Fibroblast of gingiva (primary cell): ENCODE data around the gene CCL26.
"Not testable (repeated sequence)": the region's sequence is repeated elsewhere in the genome, so short reads cannot be mapped to it uniquely, and the experiment has no call there.

ENCODE experiments used
- DNase-seq: peaks from one replicate; pipeline ENCODE4 v3.0.0-alpha.2; 2011; ENCODE audit warnings: low read depth

Gene CCL26

GRCh38 chr7:75738975-75739795 lies 32.8 kb downstream of the CCL26 start:
- DNase-seq, result peak; percentile 99

DNA sequence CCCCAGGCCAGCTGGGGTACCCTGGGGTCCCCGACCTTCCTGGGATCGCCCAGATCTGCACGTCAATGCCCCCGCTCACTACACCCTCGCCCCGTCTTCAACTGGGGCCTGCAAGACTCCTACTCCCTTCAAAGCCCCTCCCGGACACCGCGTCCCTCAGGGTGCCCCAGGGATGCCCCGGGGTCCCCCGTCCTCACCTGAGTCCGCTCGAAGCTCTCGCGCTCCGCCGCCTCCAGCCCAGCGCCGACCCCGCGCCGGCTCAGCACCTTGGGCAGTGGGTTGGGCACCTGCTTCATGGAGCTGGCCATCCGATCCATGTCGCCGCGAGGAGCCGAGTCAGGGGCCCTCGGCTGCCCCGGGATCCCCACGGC lies 33.4 kb downstream of the CCL26 start, which contains the start of gene HIP1:
HIP1 (minus strand) TSS at position 338 of the 371 bp plus-strand sequence; CDS start at position 317, 21 bp downstream.
- DNase-seq, result no peak

DNA sequence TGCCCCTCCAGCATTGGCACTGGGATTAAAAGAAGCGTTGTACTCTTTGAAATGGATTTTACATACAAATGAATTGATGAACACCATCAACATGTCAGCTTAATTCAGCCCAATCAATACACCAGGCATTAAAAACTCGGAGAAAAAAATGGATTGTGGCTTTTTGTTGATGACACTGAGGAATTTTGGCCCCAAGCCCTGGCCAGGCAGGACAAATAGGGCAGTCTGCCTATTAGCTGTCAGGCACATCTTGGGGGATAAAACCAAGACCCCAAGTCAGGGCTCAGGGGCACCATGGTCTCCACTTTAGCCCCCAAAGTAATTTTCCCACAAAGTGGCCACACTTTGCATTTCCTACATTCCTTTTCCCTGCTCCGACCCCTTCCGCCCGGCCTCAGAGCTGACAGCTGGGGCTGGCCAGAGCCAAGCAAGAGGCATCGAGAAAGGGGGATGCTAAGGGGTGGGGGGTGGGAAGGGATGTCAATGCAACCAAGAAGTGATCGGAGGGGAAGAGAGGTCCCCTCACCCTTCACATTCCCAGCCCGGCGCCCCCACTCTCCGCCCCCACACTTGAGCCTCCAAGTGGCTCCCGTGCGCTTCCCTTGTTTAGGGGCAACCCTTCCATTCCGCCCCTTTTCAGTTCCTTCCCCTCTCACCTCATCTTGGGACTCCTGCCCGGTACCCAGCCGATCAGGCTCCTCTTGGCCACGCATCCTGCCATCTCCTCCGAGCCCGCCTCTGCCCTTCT lies 34.0 kb downstream of the CCL26 start:
- no peak for DNase-seq

- DNase-seq, result no peak
Observed at GRCh38 chr7:75735581-75736350, 36.2 kb downstream of the CCL26 start.

GRCh38 chr7:75734586-75735458 lies 37.2 kb downstream of the CCL26 start:
- no peak for DNase-seq

- peak; percentile 80 for DNase-seq
Observed at GRCh38 chr7:75732764-75733630, 39.0 kb downstream of the CCL26 start.

GRCh38 chr7:75732016-75732521 lies 39.9 kb downstream of the CCL26 start:
- DNase-seq, result no peak

GRCh38 chr7:75729851-75730274 lies 42.1 kb downstream of the CCL26 start:
- no peak for DNase-seq

DNA sequence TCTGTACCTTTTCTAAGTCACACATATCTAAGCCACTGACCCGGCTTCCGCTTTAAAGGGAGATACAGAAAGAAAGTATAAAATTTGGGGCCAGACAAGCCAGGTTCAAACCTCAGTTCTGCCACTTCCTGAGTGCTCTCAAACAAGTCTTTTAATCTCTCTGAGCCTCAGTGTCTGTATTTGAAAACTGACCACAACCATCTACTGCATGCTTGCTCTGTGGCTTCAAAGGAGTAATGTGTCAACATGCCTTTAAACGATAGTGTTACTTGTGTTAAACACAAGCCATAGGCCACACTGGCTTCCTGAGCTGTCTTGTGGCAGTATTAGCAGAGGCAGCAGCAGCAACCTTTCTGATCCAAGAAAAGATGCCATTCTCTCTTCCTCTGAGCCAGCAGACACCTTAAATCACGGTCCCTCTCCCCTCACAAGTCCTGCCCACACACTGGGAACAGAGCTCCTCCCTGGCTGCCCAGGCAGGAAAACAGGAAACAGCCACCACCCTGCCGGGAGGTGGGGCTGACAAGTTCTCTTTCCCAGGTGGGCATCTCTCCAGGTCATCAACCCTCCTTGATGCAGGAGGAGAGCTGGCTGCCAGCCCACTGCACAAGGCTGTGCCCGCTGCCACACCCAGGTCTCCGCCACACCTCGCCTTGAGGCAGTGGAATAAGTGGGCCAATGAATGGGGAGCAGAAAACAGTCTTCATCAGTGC lies 44.0 kb downstream of the CCL26 start:
- DNase-seq, result no peak

DNA sequence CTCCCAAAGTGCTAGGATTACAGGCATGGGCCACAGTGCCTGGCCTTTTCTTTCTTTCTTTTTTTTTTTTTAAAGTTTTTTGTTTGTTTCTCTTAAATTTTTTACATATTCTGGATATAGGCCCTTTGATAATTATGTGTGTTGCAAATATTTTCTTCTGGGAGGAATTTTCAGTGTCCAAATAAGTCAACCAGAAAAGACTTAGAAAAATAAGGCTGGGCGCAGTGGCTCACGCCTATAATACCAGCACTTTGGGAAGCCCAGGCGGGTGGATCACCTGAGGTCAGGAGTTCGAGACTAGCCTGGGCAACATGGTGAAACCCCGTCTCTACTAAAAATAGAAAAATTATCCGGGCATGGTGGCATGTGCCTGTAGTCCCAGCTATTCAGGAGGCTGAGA lies 44.7 kb downstream of the CCL26 start:
- peak; percentile 53 for DNase-seq

DNA sequence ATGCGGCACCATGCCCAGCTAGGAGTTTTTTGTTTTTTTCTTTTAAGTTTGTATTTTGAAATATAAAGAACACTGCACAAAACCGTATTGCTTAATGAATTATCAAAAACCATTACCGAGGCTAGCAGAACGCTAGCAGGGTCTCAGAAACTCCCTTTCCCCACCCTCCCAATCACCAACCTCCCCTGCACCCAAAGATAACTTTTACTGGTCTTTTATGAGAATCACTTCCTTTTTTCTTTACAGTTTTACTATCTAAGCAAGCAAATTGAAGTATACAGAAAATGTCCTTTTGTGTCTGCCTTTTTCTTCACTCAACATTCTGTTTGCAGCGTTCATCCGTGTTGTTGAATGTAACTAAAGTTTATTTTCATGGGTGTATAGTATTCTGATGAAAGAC lies 46.7 kb downstream of the CCL26 start:
- no peak for DNase-seq

GRCh38 chr7:75723444-75723843 lies 48.6 kb downstream of the CCL26 start:
- DNase-seq, result no peak

DNA sequence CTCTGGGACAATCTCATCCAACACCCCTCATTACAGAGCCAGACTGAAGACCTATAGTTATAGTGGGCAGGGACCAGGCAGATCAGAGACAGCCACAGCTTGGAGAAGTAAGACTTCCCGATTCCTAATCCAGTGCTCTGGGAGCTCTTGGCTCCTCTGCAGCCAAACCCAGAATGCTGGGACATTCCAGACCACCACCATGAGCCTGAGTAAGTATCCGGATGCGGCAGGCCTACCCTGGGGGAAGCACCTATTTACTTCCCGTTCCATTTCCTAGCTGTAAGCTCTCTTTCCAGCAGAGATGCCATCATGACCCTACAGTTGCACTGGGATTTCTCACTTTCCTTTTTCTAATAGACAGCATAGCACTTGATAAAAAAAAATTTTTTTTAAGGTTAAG lies 49.6 kb downstream of the CCL26 start:
- DNase-seq, result no peak

DNA sequence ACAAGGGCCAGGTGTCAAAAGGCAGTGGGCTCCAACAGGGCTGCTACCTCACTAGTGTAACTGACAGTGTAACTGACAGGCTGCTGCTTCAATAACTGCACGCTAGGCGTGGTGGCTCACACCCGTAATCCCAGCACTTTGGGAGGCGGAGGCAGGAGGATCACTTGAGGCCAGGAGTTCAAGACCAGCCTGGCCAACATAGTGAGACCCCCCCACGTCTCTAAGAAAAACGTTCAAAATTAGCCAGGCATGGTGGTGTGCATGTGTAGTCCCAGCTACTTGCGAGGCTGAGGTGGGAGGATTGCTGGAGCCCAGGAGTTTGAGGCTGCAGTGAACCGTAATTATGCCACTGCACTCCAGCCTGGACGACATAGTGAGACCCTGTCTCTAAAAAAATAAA lies 50.1 kb downstream of the CCL26 start:
- not testable (repeated sequence) for DNase-seq

DNA sequence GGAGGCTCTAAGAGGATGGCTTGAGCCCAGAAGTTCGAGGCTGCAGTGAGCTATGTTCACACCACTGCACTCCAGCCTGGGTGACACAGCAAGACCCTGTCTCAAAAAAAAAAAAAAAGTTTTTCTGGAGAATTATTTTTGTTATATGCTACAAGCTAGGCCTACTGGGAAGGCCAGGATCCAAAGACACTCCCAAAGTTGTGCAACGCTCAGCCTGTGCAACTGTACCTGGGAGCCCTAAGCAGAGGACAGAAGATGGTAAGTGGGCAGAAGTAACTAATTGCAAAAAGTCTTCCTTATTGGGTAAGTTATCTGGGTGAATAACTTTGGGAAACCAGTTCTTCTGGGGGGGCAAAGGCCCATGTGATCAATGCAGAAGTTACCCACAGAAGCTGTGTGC lies 50.6 kb downstream of the CCL26 start:
- no peak for DNase-seq

DNA sequence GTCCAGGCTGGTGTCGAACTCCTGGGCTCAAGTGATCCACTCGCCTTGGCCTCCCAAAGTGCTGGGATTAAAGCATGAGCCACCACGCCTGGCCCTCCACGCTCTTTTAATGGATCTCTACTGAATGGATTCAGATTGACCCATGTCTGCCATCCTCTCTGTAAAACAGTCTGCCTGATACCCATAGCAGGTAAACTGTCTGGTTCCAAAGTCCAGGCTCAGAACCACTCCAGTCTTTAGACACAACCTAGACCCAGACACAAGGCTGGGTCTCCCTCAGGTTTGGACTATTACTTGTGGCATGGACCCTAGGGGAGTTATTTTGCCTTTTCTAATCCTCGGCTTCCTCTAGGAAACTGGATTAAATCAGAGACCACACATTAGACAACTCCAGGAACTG lies 52.4 kb downstream of the CCL26 start:
- DNase-seq, result no peak
